K562 (cell line): ENCODE data around the gene POLE2. TPM values are rescaled to one million over a fixed set of nuclear protein-coding genes. Genes with fewer than 3 reads are reported as not detected.

ENCODE experiments used
- CC2D1A ChIP-seq: fragments of 450-650 bp; IDR thresholded peaks from 2 replicates; pipeline ENCODE4 v1.6.1; 2017; ENCODE audit warnings: mild to moderate bottlenecking
- EP300 ChIP-seq: IDR thresholded peaks from 2 replicates; pipeline ENCODE4 v1.6.1; 2012; ENCODE audit warnings: low read length, improper control_type of control experiment
- EZH2 ChIP-seq: IDR thresholded peaks from 2 replicates; pipeline ENCODE4 v1.6.1; 2012; ENCODE audit warnings: low read depth, mild to moderate bottlenecking, inconsistent platforms, low read length, borderline replicate concordance
- HCFC1 ChIP-seq: IDR thresholded peaks from 2 replicates; pipeline ENCODE4 v1.6.1; 2012; ENCODE audit warnings: low read depth, low read length, improper control_type of control experiment
- NCOA6 ChIP-seq: fragments of 450-650 bp; IDR thresholded peaks from 2 replicates; pipeline ENCODE4 v1.6.1; 2017; ENCODE audit warnings: mild to moderate bottlenecking
- PRMT5 ChIP-seq: sonication (generic); formaldehyde crosslinking; IDR thresholded peaks from 2 replicates; pipeline ENCODE4 v1.5.0; 2020; ENCODE audit warnings: missing genetic modification reagents
- PRPF4 ChIP-seq: fragments of 200-400 bp; formaldehyde crosslinking; IDR thresholded peaks from one replicate; pipeline ENCODE4 v1.6.1; 2017; ENCODE audit warnings: low read length, low read depth, mild to moderate bottlenecking; ENCODE audit not compliant: insufficient read depth, poor library complexity, severe bottlenecking
- SP1 ChIP-seq: sonication (generic); formaldehyde crosslinking; IDR thresholded peaks from 2 replicates; pipeline ENCODE4 v1.8.1; 2022; ENCODE audit warnings: mild to moderate bottlenecking, missing genetic modification reagents
- SRSF7 ChIP-seq: fragments of 200-400 bp; formaldehyde crosslinking; optimal IDR thresholded peaks from 2 replicates; pipeline ENCODE3; 2017; ENCODE audit warnings: mild to moderate bottlenecking, low read depth, low read length
- polyA plus RNA-seq, 8 experiments: library from polyadenylated mRNA; depleted of rRNA in 4 of 8; stranded (reverse) in 5 of 8; unstranded in 3 of 8; fragments of >200 nt; fragmentation: Nextera tagmentation in 2 of 8; fragmentation: Illumina TruSeq in 1 of 8; extraction: Ambion mirVana in 2 of 8; extraction: Trizol in 1 of 8; gene quantifications; 2 replicates each; pipeline versions ENCODE4 v1.2.1 to v1.2.3, GENCODE V29; 2011 to 2014; ENCODE audit warnings: inconsistent platforms in 1 of 8, missing spikeins in 1 of 8
- total RNA-seq, 7 experiments: library from RNA; depleted of rRNA in 6 of 7; stranded (reverse); fragments of >200 nt in 6 of 7; fragmentation: Illumina TruSeq in 2 of 7; extraction: Trizol in 2 of 7; gene quantifications; 2 replicates each; pipeline versions ENCODE4 v1.2.1 to v1.2.3, GENCODE V29; 2011 to 2021; ENCODE audit warnings: low replicate concordance in 1 of 7
- TF ChIP-seq, protein P1 (sequence below): fragments of 450-650 bp; IDR thresholded peaks from 2 replicates; pipeline ENCODE4 v1.6.1; 2014; ENCODE audit warnings: low read depth, mild to moderate bottlenecking, moderate library complexity, borderline replicate concordance
- TF ChIP-seq, protein P2 (sequence below), 2 experiments: IDR thresholded peaks; 2 replicates each; pipeline ENCODE4 v1.6.1; 2012; ENCODE audit warnings: improper control_type of control experiment in 2 of 2, low read depth in 2 of 2, low read length in 2 of 2, borderline replicate concordance in 1 of 2
- TF ChIP-seq, protein P3 (sequence below): sonication (generic); formaldehyde crosslinking; IDR thresholded peaks from 2 replicates; pipeline ENCODE4 v1.8.0; 2022; ENCODE audit warnings: mild to moderate bottlenecking, missing genetic modification reagents
- TF ChIP-seq, protein P4 (sequence below): fragments of 250-450 bp; sonication (Bioruptor Pico); IDR thresholded peaks from 2 replicates; pipeline ENCODE4 v1.4.0; 2020; ENCODE audit warnings: mild to moderate bottlenecking

Gene POLE2
- total and polyA plus RNA-seq, 9 of the 15 experiments (the other 6 are each of a cell fraction or from before 2014, with no cell fraction given) = 30.7 to 78.4 (median 55.4) TPM

DNA sequence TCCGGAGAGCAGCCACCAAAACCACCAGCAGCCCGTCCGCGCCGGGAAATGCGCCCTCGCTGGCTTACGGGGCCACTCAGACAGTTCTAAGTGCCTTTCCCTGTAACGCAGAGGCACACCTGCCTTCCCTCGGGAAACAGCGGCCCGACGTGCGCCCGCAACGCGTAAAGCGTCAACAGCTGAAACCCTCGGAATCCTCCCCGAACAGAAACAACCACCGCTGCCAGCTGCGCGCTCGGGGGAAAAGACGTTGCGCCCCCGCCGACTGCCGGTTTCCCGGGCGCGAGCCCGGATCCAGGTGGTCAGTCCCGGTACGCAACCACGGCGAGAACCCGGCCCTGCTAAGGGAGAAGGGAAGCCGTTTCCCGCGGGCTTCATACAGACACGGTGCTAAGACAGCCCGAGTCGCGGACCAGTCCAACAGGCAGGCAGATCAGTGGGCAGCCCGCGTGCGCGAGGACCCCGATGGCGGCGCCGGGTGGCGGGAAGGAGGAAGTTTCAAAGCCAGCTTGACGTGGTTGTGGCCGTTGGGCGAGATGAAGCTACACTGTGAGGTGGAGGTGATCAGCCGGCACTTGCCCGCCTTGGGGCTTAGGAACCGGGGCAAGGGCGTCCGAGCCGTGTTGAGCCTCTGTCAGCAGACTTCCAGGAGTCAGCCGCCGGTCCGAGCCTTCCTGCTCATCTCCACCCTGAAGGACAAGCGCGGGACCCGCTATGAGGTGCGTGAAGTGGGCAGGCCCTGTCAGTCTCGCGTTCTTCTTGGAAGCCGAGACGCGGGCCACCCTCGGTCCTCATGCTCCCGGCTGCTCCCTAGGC is 89.3 kb downstream of the POLE2 start, which contains the start of gene LRR1 (continued):
- TF ChIP-seq, protein P1, sequence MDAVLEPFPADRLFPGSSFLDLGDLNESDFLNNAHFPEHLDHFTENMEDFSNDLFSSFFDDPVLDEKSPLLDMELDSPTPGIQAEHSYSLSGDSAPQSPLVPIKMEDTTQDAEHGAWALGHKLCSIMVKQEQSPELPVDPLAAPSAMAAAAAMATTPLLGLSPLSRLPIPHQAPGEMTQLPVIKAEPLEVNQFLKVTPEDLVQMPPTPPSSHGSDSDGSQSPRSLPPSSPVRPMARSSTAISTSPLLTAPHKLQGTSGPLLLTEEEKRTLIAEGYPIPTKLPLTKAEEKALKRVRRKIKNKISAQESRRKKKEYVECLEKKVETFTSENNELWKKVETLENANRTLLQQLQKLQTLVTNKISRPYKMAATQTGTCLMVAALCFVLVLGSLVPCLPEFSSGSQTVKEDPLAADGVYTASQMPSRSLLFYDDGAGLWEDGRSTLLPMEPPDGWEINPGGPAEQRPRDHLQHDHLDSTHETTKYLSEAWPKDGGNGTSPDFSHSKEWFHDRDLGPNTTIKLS = peak; percentile 73; the same call in 1 of the 2 replicates
- peak; percentile 80 for TF ChIP-seq SP1 (CRISPR knock-in tag)
- TF ChIP-seq NCOA6 = peak; percentile 91
- 0 out of 2 replicates have a peak, but pooled peaks have one; percentile 27 for TF ChIP-seq CC2D1A
- TF ChIP-seq PRPF4 = no peak
- TF ChIP-seq SRSF7 = no peak
- TF ChIP-seq, protein P2, sequence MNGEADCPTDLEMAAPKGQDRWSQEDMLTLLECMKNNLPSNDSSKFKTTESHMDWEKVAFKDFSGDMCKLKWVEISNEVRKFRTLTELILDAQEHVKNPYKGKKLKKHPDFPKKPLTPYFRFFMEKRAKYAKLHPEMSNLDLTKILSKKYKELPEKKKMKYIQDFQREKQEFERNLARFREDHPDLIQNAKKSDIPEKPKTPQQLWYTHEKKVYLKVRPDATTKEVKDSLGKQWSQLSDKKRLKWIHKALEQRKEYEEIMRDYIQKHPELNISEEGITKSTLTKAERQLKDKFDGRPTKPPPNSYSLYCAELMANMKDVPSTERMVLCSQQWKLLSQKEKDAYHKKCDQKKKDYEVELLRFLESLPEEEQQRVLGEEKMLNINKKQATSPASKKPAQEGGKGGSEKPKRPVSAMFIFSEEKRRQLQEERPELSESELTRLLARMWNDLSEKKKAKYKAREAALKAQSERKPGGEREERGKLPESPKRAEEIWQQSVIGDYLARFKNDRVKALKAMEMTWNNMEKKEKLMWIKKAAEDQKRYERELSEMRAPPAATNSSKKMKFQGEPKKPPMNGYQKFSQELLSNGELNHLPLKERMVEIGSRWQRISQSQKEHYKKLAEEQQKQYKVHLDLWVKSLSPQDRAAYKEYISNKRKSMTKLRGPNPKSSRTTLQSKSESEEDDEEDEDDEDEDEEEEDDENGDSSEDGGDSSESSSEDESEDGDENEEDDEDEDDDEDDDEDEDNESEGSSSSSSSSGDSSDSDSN (IDR thresholded peaks at IDR 0.05; ENCODE audit: borderline replicate concordance in 1 of 2, low read depth in 2 of 2, low read length in 2 of 2) = peak in 1 of 2 experiments; percentile 95; a peak in 2 of 4 replicates
- TF ChIP-seq PRMT5 = no peak
- TF ChIP-seq EZH2 = no peak
- TF ChIP-seq HCFC1 = no peak
- TF ChIP-seq, protein P3, sequence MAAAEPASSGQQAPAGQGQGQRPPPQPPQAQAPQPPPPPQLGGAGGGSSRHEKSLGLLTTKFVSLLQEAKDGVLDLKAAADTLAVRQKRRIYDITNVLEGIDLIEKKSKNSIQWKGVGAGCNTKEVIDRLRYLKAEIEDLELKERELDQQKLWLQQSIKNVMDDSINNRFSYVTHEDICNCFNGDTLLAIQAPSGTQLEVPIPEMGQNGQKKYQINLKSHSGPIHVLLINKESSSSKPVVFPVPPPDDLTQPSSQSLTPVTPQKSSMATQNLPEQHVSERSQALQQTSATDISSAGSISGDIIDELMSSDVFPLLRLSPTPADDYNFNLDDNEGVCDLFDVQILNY (CRISPR knock-in tag) = peak; percentile 66; the same call in 1 of the 2 replicates
- peak; percentile 16; the same call in 1 of the 2 replicates for TF ChIP-seq EP300
- TF ChIP-seq, protein P4, sequence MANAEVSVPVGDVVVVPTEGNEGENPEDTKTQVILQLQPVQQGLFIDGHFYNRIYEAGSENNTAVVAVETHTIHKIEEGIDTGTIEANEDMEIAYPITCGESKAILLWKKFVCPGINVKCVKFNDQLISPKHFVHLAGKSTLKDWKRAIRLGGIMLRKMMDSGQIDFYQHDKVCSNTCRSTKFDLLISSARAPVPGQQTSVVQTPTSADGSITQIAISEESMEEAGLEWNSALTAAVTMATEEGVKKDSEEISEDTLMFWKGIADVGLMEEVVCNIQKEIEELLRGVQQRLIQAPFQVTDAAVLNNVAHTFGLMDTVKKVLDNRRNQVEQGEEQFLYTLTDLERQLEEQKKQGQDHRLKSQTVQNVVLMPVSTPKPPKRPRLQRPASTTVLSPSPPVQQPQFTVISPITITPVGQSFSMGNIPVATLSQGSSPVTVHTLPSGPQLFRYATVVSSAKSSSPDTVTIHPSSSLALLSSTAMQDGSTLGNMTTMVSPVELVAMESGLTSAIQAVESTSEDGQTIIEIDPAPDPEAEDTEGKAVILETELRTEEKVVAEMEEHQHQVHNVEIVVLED (CRISPR knock-in tag) = peak; percentile 50
